HK-2 (cell line): Measurements from ENCODE around the gene STMP1.
A peak's percentile ranks its signal among the peaks of the same experiment; 100 is the strongest.
"Not testable (repeated sequence)": the region's sequence is repeated elsewhere in the genome, so short reads cannot be mapped to it uniquely, and the experiment has no call there.

Experiments used
- DNase-seq: peaks from one replicate; pipeline ENCODE4 v3.0.0-alpha.2; 2018; ENCODE audit not compliant: unreplicated experiment

STMP1 gene

GRCh38 chr7:135662373-135663114, at the start of gene STMP1:
Gene STMP1 (plus strand): TSS chr7:135662514.
- DNase-seq: peak; percentile 97

DNA sequence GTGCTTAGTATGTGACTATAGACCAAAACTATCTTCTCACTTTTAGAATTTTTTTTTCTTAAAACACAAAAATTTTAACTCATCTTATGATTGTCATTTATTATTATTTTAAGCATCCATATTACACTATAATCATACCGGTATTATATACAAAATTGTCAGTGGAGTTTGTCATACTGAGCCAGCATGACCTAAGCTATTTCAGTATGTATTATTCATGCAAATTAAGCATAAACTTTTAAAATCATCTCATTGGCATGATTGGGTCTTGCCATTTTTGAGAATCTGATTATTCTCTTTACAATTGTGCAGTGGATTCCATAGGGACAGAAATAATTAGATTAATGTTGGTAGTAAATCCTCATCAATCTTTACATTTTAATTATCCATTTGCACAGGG, 46.2 kb upstream of the STMP1 start:
- no peak for DNase-seq

GRCh38 chr7:135617781-135618180, 44.5 kb upstream of the STMP1 start:
- no peak for DNase-seq

DNA sequence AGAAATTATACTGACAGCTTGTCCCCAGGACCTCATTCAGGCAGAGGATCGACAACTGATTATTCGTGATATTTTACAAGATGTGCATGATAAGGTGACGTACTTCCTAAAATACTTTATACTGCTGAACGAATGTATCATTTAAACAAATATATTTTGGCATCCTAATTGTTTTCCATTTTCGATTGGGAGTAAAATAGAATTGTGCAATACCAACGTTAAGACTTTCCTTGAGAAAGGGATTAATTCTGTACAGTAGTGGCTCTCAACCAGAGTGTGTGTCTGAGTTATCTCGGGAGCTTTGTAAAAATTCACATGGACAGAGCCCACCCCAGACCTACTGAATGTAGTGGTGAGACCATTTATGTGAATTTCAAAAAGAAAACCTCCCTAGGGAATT, 43.8 kb upstream of the STMP1 start:
- no peak for DNase-seq

GRCh38 chr7:135620447-135620846, 41.9 kb upstream of the STMP1 start:
- DNase-seq: no peak

DNA sequence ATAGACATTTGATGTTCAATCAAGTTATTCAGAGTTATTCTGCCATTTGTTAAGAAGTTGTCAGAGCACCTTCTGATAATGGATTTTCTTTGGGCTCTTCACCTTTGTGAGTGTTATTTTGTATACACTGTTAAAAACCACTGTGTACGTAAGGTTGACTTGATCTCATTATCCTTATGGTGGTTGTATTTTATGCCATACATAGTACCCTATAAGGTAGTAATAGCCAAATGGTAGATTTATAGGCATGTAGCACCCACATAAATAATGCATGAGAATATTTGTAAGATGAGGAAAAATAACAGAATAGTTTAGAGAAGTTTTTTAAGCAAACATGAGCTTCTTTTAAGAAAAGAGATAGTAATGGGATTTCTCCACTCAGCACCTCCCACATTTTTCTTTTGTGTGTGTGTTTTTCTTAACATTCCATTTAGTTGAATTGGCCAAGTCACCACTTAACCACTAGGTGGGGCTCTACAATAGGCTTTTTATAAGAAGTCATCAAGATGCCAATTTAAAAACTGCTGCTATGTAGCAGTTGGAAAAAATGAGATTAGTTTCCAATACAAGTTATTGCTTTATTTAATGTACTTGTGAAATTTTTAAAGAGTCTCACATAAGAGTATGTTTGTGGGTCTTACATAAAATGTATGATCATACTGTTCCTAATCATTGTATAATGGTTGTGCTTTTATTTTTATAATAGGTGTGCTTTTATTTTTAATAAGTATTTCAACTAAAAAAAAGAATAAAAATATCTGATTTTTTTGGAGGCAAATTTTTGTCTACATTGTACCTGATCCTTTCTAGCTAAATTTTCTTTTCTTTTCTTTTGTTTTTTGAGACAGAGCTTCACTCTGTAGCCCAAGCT, 41.1 kb upstream of the STMP1 start:
- DNase-seq: no peak

DNA sequence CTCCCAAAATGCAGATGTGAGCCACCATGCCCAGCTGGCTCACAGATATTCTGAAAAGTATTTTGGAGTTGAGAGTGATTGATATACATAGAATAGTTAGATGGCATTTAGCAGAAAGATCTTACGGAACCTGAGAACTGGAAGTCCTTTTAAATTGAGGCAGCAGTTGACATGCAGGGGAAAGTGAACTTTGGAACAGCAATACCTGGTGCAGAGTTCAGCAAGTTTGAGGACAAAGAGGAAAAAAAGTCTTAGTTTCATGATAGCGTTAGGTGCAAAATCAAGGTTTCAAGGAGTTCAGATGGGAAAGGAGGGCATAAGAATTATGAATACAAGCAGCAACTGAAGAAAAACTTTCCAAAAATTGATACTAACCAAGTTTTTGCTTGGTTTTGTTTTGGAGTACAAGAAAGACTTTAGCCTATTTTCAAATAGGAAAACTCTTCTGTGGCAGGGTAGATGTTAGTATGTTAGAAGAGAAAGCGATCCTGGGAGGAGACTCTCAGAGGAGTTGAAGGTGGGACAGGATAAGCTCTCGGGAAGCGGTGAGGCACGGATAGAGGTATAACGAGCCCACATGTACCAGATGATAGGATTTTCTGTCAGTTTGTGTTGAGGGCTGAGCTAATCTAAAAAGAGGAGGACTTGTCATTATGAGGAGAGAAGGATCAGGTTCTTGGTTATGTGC, 28.0 kb upstream of the STMP1 start:
- no peak for DNase-seq

DNA sequence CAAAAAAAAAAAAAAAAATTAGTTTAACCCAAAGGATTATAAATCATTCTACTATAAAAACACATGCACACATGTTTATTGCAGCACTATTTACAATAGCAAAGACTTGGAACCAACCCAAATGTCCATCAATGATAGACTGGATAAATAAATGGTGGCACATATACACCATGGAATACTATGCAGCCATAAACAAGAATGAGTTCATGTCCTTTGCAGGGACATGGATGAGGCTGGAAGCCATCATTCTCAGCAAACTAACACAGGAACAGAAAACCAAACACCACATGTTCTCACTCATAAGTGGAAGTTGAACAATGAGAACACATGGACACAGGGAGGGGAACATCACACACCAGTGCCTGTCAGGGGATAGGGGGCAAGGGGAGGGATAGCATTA, 22.6 kb upstream of the STMP1 start:
- not testable (repeated sequence) for DNase-seq

DNA sequence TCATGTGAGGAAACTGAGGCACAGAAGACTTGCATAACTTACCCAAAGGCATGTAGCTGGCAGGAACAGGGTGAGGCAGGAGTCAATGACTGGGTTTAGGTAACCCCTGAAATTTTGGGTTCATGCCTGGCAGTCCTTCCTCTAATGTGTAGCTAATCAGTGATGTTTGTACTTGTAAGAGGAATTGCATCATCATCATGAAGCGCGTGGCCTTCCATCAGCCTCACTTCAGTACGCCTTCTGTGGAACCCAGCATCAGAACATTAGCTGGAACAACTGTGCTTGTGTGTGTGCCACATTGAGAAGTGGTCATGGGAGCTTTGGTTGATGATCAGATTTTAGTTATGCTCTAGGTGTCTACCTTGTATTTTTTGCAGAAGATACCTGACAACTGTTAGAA, 18.2 kb upstream of the STMP1 start:
- DNase-seq: no peak

- no peak for DNase-seq
These were observed 17.6 kb upstream of the STMP1 start for GRCh38 chr7:135644729-135645128.

- no peak for DNase-seq
These were observed 16.9 kb upstream of the STMP1 start for GRCh38 chr7:135645296-135645904.

- no peak for DNase-seq
These were observed 14.6 kb upstream of the STMP1 start for GRCh38 chr7:135647755-135648154.

DNA sequence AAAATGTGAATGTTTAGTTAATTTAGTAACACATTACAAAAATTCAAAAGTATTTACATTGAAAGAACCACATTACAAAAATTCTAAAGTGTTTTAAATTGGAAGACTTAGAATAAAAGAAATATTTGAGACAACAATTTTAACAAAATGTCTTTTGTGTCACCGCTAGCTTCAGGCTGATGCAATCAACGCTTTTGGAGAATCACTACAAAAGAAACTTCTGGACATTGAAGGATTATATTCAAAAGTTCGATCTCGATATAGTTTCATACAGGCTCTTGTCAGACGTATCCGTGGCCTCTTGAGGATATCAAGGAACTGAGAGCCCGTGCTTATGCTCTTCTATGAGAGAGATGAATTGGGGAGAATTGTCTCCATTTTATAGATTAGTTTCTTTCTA, 14.1 kb upstream of the STMP1 start:
- DNase-seq: no peak

DNA sequence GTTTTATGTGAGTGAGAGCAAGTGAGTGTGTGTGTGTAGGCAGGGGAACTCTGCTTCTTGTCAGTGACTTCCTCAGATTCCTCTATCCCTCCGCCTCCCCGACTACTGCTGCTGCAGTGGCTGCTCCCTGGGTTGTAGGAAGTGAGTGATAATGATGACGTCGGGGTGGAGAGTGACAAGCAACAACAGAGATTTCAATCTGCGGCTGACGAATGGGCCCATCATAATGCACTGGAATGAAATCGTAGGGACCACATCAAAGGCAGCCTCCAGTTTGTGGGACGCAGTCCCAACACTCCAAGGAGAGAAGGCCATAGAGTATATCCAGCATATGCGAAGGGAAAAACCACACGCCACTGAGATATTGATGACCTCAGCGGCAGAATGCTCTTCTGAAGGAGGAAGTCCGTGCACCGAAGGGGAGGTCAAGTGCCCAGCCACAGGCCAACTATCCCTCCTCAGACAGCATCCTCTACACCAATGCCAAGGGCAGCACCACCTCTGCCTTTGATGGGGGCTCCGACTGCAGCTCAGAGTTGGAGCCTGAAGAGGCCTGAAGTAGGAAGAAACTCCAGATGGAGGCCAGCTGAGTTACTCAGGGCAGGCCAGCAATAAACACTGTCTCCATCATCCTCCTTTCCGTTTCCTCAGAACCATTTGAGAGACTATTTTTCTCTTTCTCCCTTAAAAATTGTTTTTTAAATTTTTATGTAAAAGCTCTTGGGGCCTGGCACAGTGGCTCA, 11.3 kb upstream of the STMP1 start:
- DNase-seq: no peak

- no peak for DNase-seq
These were observed 8.8 kb upstream of the STMP1 start for GRCh38 chr7:135653340-135654080.

GRCh38 chr7:135658564-135658963, 3.8 kb upstream of the STMP1 start:
- DNase-seq: no peak

GRCh38 chr7:135659159-135659846, 3.0 kb upstream of the STMP1 start:
- peak; percentile 13 for DNase-seq

GRCh38 chr7:135661311-135662122, 797 bp upstream of the STMP1 start:
- DNase-seq: no peak

DNA sequence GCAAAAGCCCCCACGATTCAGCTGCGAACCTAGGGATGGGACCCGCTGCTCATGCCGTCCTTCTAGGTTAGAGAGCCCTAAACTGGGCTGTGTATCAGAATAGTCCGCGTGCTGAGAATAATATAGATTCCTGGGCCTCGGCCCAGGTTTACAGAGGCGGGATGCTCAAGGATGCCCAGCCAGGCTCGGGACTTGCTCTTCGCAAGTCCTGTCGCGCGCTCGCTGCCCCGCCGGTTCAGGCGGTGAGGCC, 266 bp upstream of the STMP1 start:
- DNase-seq: no peak
